RWPE1 (cell line): Measurements from ENCODE around the gene PCYOX1L.

ENCODE experiments used
- CTCF ChIA-PET: fragments of 350-600 bp; sonication (Branson Sonifier 250); formaldehyde crosslinking; extraction: SDS; loops from one replicate; lab custom pipeline; 2021; lab: Yijun Ruan, JAX
- POLR2A ChIA-PET: fragments of 400-600 bp; formaldehyde crosslinking; extraction: SDS; loops from one replicate; lab custom pipeline; 2020; ENCODE audit warnings: antibody characterized with exemption; ENCODE audit not compliant: low non-redundant PET; lab: Yijun Ruan, JAX
- DNase-seq: peaks from one replicate; pipeline ENCODE4 v3.0.0; 2012; ENCODE audit warnings: low spot score
- H3K27ac ChIP-seq: fragments of 450-650 bp; 2 replicates; pipeline ENCODE4 v1.5.1; 2017
- TF ChIP-seq, protein P1 (sequence below): fragments of 450-650 bp; conservative IDR thresholded peaks from 2 replicates; pipeline ENCODE4 v1.5.1; 2017; ENCODE audit warnings: low read depth, mild to moderate bottlenecking

Gene PCYOX1L

DNA sequence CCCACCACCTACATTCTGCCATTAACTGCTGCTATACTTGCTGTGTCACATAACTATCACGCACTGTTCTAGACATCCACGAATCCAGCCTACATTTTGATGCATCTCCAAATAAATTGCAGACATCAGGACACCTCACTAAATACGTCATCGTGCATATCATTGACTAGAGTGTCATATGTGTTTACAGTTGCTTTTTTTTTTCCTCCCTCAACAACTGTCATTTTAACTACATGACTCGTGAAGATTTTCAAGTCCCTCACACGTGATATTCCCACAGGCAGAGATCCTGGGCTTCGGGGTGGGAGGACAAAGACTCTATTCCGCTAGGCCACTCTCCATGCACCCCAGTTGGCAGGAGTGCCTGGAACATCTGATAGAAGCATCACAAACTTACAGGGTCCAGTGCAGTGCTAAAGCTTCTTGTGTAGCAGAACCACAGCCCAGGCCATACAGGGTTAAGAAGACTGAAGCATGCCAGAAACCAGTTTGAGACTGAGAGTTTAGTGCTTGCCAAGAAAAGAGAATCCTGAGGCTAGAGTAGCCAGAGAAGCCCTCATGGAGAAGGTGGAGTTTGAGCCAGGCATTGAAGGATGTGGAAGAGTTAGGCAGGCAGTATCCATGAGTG is 1.1 kb downstream of the PCYOX1L start:
- TF ChIP-seq, protein P1, sequence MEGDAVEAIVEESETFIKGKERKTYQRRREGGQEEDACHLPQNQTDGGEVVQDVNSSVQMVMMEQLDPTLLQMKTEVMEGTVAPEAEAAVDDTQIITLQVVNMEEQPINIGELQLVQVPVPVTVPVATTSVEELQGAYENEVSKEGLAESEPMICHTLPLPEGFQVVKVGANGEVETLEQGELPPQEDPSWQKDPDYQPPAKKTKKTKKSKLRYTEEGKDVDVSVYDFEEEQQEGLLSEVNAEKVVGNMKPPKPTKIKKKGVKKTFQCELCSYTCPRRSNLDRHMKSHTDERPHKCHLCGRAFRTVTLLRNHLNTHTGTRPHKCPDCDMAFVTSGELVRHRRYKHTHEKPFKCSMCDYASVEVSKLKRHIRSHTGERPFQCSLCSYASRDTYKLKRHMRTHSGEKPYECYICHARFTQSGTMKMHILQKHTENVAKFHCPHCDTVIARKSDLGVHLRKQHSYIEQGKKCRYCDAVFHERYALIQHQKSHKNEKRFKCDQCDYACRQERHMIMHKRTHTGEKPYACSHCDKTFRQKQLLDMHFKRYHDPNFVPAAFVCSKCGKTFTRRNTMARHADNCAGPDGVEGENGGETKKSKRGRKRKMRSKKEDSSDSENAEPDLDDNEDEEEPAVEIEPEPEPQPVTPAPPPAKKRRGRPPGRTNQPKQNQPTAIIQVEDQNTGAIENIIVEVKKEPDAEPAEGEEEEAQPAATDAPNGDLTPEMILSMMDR = no peak
- ChIA-PET CTCF (interaction anchor here (0.6 to 1.7 kb wide), 2 partner anchors 8 to 1342 kb away, joined by 3 to 16 read pairs; partner anchors contain the start of gene RBM22), POLR2A (no interaction called here)
- no peak for DNase-seq
- H3K27ac ChIP-seq = no peak overlapping the region

DNA sequence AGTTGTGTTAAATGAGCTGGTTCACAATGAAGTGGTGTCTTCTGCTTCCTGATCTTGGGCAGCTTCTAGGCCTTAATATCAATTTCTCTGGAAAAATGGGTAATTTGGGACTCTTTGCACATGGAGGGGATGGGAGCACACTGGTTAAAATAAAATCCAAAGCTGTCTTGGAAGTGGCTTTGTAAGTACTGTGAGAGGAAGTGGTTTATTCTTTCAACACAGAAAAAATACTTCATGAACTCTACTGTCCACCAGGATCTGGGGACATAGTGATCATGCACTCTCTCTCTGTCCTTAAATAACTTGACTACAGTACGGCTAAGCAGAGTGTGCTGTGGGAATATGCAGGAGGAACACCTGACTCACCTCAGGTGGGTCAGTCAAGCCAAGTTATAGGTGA is 2.4 kb downstream of the PCYOX1L start:
- TF ChIP-seq, protein P1 = no peak
- CTCF ChIA-PET = interaction anchor here (0.6 to 1.8 kb wide), 3 partner anchors 12 to 35 kb away, joined by 3 to 6 read pairs (median 4); no protein-coding TSS in a partner anchor
- POLR2A ChIA-PET = interaction anchor here (0.7 to 0.8 kb wide), 2 partner anchors 15 to 21 kb away, joined by 3 to 6 read pairs; no protein-coding TSS in a partner anchor
- DNase-seq = no peak
- H3K27ac ChIP-seq = no peak overlapping the region

DNA sequence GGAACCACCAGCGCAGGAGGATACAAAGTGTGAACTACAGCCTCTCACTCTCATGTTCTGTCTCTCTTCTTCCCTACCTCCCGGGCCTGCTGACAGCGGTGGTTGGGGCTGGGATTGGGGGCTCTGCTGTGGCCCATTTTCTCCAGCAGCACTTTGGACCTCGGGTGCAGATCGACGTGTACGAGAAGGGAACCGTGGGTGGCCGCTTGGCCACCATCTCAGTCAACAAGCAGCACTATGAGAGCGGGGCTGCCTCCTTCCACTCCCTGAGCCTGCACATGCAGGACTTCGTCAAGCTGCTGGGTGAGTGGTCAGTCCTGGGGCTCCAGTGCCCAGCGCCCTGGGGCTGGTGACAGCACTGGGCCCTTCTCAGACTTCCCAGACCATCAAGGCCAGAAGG is 4.7 kb downstream of the PCYOX1L start:
- POLR2A ChIA-PET = no interaction called here
- no peak for DNase-seq
- no peak overlapping the region for H3K27ac ChIP-seq
- CTCF ChIA-PET = interaction anchor here (0.6 kb wide), 1 partner anchor 9 kb away, joined by 3 read pairs; no protein-coding TSS in a partner anchor
- TF ChIP-seq, protein P1 = no peak

DNA sequence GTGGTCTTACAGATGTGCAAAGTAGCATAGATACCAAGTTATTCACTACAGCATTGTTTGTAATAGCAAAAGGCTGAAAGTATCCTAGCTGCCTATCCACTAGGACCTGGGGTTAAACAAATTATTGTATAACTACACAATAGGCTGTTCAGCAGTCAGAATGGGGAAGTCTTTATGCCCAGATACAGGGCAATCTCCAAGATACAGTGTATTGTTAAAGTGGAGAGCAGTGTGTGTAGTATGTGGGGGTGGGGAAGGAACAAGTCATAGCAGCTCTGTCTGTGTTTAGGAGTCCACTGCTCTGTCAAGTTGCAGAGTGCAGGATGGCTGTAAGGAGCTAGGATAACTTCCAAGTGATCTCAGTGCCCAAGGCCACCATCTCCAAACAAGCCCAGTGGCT is 5.5 kb downstream of the PCYOX1L start:
- CTCF ChIA-PET = interaction anchor here (0.6 kb wide), 1 partner anchor 8 kb away, joined by 3 read pairs; no protein-coding TSS in a partner anchor

DNA sequence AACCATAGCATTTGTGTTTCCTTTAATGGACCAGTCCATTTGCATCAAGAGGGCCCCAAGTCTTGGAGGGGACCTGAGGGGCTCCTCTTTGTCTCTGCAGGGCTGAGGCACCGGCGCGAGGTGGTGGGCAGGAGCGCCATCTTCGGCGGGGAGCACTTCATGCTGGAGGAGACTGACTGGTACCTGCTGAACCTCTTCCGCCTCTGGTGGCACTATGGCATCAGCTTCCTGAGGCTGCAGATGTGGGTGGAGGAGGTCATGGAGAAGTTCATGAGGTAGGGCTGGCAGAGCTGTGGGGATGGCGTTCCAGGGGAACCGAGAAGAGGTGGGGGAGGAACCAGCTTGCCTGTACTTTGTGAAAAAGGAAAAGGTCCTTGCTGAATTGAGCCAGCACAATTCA is 6.1 kb downstream of the PCYOX1L start:
- H3K27ac ChIP-seq = no peak overlapping the region
- ChIA-PET POLR2A (no interaction called here), CTCF (no interaction called here)
- DNase-seq = no peak
- TF ChIP-seq, protein P1 = no peak

More for the DNA sequence above, 5.5 kb downstream of the PCYOX1L start:
- H3K27ac ChIP-seq = no peak overlapping the region
- TF ChIP-seq, protein P1 = no peak
- POLR2A ChIA-PET = no interaction called here
- DNase-seq = no peak

DNA sequence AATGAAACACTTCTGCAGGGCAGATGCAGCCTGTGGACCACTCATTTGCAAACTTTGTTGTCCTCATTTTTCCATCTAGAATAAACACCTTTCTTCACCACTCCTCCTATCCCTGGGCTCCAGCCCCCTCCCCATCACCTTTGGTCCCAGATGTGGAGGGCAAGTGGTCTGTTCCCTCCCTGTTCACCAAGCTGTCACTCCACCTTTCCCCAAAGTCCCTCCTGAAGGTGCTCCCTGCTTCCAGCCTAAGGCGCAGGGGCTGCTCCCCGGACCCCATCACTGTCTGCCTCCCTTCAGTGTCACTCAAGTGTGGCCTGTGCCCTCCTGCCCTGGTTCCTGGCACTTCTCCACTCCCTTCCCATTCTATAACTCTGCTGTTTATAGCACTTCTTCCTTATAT is 6.9 kb downstream of the PCYOX1L start:
- no peak for DNase-seq
- CTCF ChIA-PET = interaction anchor here (0.6 kb wide), 1 partner anchor 241 kb away, joined by 3 read pairs; no protein-coding TSS in a partner anchor
- POLR2A ChIA-PET = no interaction called here
- TF ChIP-seq, protein P1 = no peak
- H3K27ac ChIP-seq = no peak overlapping the region
